Fibroblast of lung (primary cell): ENCODE results near the gene SLC15A5. TPM values are rescaled to one million over a fixed set of nuclear protein-coding genes. Genes with fewer than 3 reads are reported as not detected.

Experiments
- DNase-seq, 2 donors: peaks; one replicate each; pipeline versions ENCODE4 v3.0.0 to v3.0.0-alpha.2; 2010; ENCODE audit warnings: low read depth in 2 of 2
- H2AFZ ChIP-seq: 2 replicates; pipeline ENCODE4 v1.5.1; 2012; ENCODE audit warnings: low read length, control low read depth, inconsistent platforms
- H3K27ac ChIP-seq: 2 replicates; pipeline ENCODE4 v1.5.1; 2011; ENCODE audit warnings: low read length, control low read depth; ENCODE audit not compliant: insufficient read depth
- H3K27me3 ChIP-seq: 2 replicates; pipeline ENCODE4 v1.5.1; 2011; ENCODE audit warnings: mild to moderate bottlenecking, low read length; ENCODE audit not compliant: control insufficient read depth, insufficient read depth
- H3K36me3 ChIP-seq: 2 replicates; pipeline ENCODE4 v1.5.1; 2011; ENCODE audit warnings: low read length; ENCODE audit not compliant: control insufficient read depth, insufficient read depth
- H3K4me1 ChIP-seq: 2 replicates; pipeline ENCODE4 v1.5.1; 2011; ENCODE audit warnings: low read length; ENCODE audit not compliant: control insufficient read depth, insufficient read depth; ENCODE audit errors: extremely low read depth
- H3K4me2 ChIP-seq: 2 replicates; pipeline ENCODE4 v1.5.1; 2011; ENCODE audit warnings: low read length, control low read depth; ENCODE audit not compliant: insufficient read depth; ENCODE audit errors: extremely low read depth
- H3K4me3 ChIP-seq, 4 experiments: fragments of 200-600 bp in 1 of 4; sonication (generic) in 1 of 4; replicated peaks in 1 of 4; 2 replicates each; pipeline ENCODE4 v1.5.1; 2011 to 2016; ENCODE audit warnings: low read length in 4 of 4, low read depth in 3 of 4, mild to moderate bottlenecking in 3 of 4, control low read depth in 2 of 4, inconsistent platforms in 1 of 4, mixed read lengths in 1 of 4; ENCODE audit not compliant: insufficient read depth in 1 of 4; ENCODE audit errors: control extremely low read depth in 1 of 4
- H3K79me2 ChIP-seq: 2 replicates; pipeline ENCODE4 v1.5.1; 2012; ENCODE audit warnings: mild to moderate bottlenecking, low read length, inconsistent platforms; ENCODE audit not compliant: control insufficient read depth, insufficient read depth
- H3K9ac ChIP-seq: 2 replicates; pipeline ENCODE4 v1.5.1; 2011; ENCODE audit warnings: mild to moderate bottlenecking, low read length, control low read depth; ENCODE audit not compliant: insufficient read depth
- H3K9me3 ChIP-seq: 2 replicates; pipeline ENCODE4 v1.5.1; 2012; ENCODE audit warnings: low read depth, low read length; ENCODE audit not compliant: control insufficient read depth, insufficient read depth
- H4K20me1 ChIP-seq: 2 replicates; pipeline ENCODE4 v1.5.1; 2011; ENCODE audit warnings: low read length; ENCODE audit not compliant: control insufficient read depth, insufficient read depth; ENCODE audit errors: extremely low read depth
- CTCF ChIP-seq, 2 donors: IDR thresholded peaks in 1 of 2; conservative IDR thresholded peaks in 1 of 2; 1 replicate in 1 of 2; 2 replicates in 1 of 2; pipeline ENCODE4 v1.5.1; 2011 to 2012; ENCODE audit warnings: low read length in 2 of 2, control low read depth in 1 of 2, inconsistent platforms in 1 of 2, low read depth in 1 of 2, mild to moderate bottlenecking in 1 of 2
- EZH2 ChIP-seq: IDR thresholded peaks from 2 replicates; pipeline ENCODE4 v1.5.1; 2012; ENCODE audit warnings: low read length, control low read depth, mild to moderate bottlenecking; ENCODE audit errors: missing control alignments
- polyA plus RNA-seq, 2 donors: library from polyadenylated mRNA; depleted of rRNA in 1 of 2; stranded (reverse) in 1 of 2; unstranded in 1 of 2; fragments of >200 nt; gene quantifications; 2 replicates each; pipeline ENCODE4 v1.2.1, GENCODE V29; 2011 to 2012; ENCODE audit warnings: missing spikeins in 1 of 2
- total RNA-seq: library from RNA; depleted of rRNA; stranded (reverse); fragments of >200 nt; gene quantifications from 2 replicates; pipeline ENCODE4 v1.2.1, GENCODE V29; 2014

Gene SLC15A5
- total and polyA plus RNA-seq, 2 donors (not counting 1 experiment from before 2014, with no cell fraction given), result not detected

GRCh38 chr12:16324272-16324671, 46.8 kb upstream of the SLC15A5 start:
- Histone ChIP-seq H3K4me3 (no peak overlapping the region), H3K27ac (no peak overlapping the region), H3K9me3 (no peaks in the 10 kb centered on the region), H3K4me1 (no peaks in the 10 kb centered on the region), H3K27me3 (no peaks in the 10 kb centered on the region), H2AFZ (no peak overlapping the region), H3K36me3 (no peaks in the 10 kb centered on the region), H4K20me1 (no peaks in the 10 kb centered on the region), H3K9ac (no peak overlapping the region), H3K4me2 (no peak overlapping the region), H3K79me2 (no peaks in the 10 kb centered on the region)
- no peak for TF ChIP-seq EZH2
- no peak for TF ChIP-seq CTCF (conservative IDR thresholded peaks at IDR 0.05 in 1 of 2, IDR thresholded peaks at IDR 0.05 in 1 of 2; ENCODE audit: low read depth in 1 of 2, low read length in 2 of 2)
- DNase-seq, result no peak

- TF ChIP-seq EZH2 (no peak), CTCF (conservative IDR thresholded peaks at IDR 0.05 in 1 of 2, IDR thresholded peaks at IDR 0.05 in 1 of 2; ENCODE audit: low read depth in 1 of 2, low read length in 2 of 2) (no peak)
- no peak overlapping the region for H2AFZ ChIP-seq
- no peak for DNase-seq
- no peaks in the 10 kb centered on the region for H3K36me3 ChIP-seq
- H3K4me3 ChIP-seq, result no peak overlapping the region
- H3K79me2 ChIP-seq, result no peaks in the 10 kb centered on the region
- H3K27ac ChIP-seq, result no peak overlapping the region
- H3K27me3 ChIP-seq, result no peaks in the 10 kb centered on the region
- H3K4me1 ChIP-seq, result no peaks in the 10 kb centered on the region
- no peaks in the 10 kb centered on the region for H4K20me1 ChIP-seq
- no peak overlapping the region for H3K9ac ChIP-seq
- no peak overlapping the region for H3K4me2 ChIP-seq
- no peaks in the 10 kb centered on the region for H3K9me3 ChIP-seq
These were observed 46.2 kb upstream of the SLC15A5 start for GRCh38 chr12:16323638-16324037.

- Histone ChIP-seq H3K79me2 (no peaks in the 10 kb centered on the region), H3K36me3 (no peaks in the 10 kb centered on the region), H2AFZ (no peak overlapping the region), H3K9me3 (no peaks in the 10 kb centered on the region), H3K27ac (no peak overlapping the region), H4K20me1 (no peaks in the 10 kb centered on the region), H3K4me1 (no peaks in the 10 kb centered on the region), H3K27me3 (no peaks in the 10 kb centered on the region), H3K4me2 (no peak overlapping the region), H3K9ac (no peak overlapping the region), H3K4me3 (no peak overlapping the region)
- DNase-seq, result peak in 1 of 2 donors; percentile 67
- TF ChIP-seq EZH2 (no peak), CTCF (conservative IDR thresholded peaks at IDR 0.05 in 1 of 2, IDR thresholded peaks at IDR 0.05 in 1 of 2; ENCODE audit: low read depth in 1 of 2, low read length in 2 of 2) (no peak)
These were observed 45.5 kb upstream of the SLC15A5 start for GRCh38 chr12:16323010-16323409.
